Endothelial cell of umbilical vein (primary cell): ENCODE results near the gene LARP6. TPM values are rescaled to one million over a fixed set of nuclear protein-coding genes. Genes with fewer than 3 reads are reported as not detected.

ENCODE experiments used
- BruUV-seq: library from RNA; stranded (reverse); fragments of 400-500 nt; replicated peaks from 2 replicates; lab custom pipeline; 2021; lab: Mats Ljungman, UMichigan
- CTCF ChIA-PET: fragments of 300-600, 350-600 bp; sonication (Branson Sonifier 250); formaldehyde crosslinking; loops from one replicate; lab custom pipeline; 2021; ENCODE audit warnings: antibody characterized with exemption, inconsistent platforms; lab: Charles Lee
- POLR2A ChIA-PET: fragments of 300-600, 350-600 bp; sonication (Branson Sonifier 250); formaldehyde crosslinking; loops from one replicate; lab custom pipeline; 2021; ENCODE audit warnings: antibody characterized with exemption, inconsistent platforms; lab: Charles Lee
- DNase-seq: peaks from one replicate; pipeline ENCODE4 v3.0.0-alpha.2; 2011; ENCODE audit warnings: low read depth, low spot score
- FAIRE-seq: peaks from 2 replicates; lab custom pipeline; 2011; peaks lifted over from hg19 to GRCh38; lab: Jason Lieb, UNC
- H2AFZ ChIP-seq: 2 replicates; pipeline ENCODE4 v1.6.0; 2012; ENCODE audit warnings: low read depth, low read length, control low read depth, inconsistent platforms
- H3K27ac ChIP-seq: 2 replicates; pipeline ENCODE4 v1.5.1; 2011; ENCODE audit warnings: low read depth, mild to moderate bottlenecking, control low read depth, low read length, moderate library complexity; ENCODE audit not compliant: insufficient read depth
- H3K27me3 ChIP-seq, 2 experiments: 2 replicates each; pipeline versions ENCODE4 v1.6.0 to v1.6.1; 2011; ENCODE audit warnings: low read length in 2 of 2, mixed read lengths in 1 of 2; ENCODE audit not compliant: control insufficient read depth in 2 of 2, insufficient read depth in 2 of 2
- H3K36me3 ChIP-seq, 2 experiments: 2 replicates in 1 of 2; 3 replicates in 1 of 2; pipeline ENCODE4 v1.5.1; 2011; ENCODE audit warnings: low read length in 2 of 2, mild to moderate bottlenecking in 1 of 2, moderate library complexity in 1 of 2; ENCODE audit not compliant: control insufficient read depth in 2 of 2, insufficient read depth in 2 of 2; ENCODE audit errors: extremely low read depth in 1 of 2
- H3K4me1 ChIP-seq: 3 replicates; pipeline ENCODE4 v1.5.1; 2011; ENCODE audit warnings: mild to moderate bottlenecking, low read length; ENCODE audit not compliant: control insufficient read depth, insufficient read depth; ENCODE audit errors: extremely low read depth
- H3K4me2 ChIP-seq: 2 replicates; pipeline ENCODE4 v1.6.1; 2011; ENCODE audit warnings: low read length, control low read depth, mixed read lengths; ENCODE audit not compliant: insufficient read depth
- H3K4me3 ChIP-seq, 3 experiments: fragments of 200-600 bp in 1 of 3; sonication (generic), shearing (Covaris generic) in 1 of 3; replicated peaks in 1 of 3; 2 replicates each; pipeline ENCODE4 v1.5.1; 2011 to 2016; ENCODE audit warnings: control low read depth in 3 of 3, low read length in 3 of 3, mild to moderate bottlenecking in 2 of 3, inconsistent platforms in 1 of 3, low read depth in 1 of 3, moderate library complexity in 1 of 3; ENCODE audit not compliant: insufficient read depth in 1 of 3
- H3K79me2 ChIP-seq: 2 replicates; pipeline ENCODE4 v1.6.0; 2012; ENCODE audit warnings: low read length, inconsistent platforms; ENCODE audit not compliant: control insufficient read depth, insufficient read depth
- H3K9ac ChIP-seq: replicated peaks from 2 replicates; pipeline ENCODE3; 2011; ENCODE audit warnings: low read length, control low read depth; ENCODE audit not compliant: insufficient read depth; ENCODE audit errors: extremely low read depth
- H3K9me1 ChIP-seq: replicated peaks from 3 replicates; pipeline ENCODE4 v1.6.0; 2011; ENCODE audit warnings: mild to moderate bottlenecking, low read length; ENCODE audit not compliant: control insufficient read depth, insufficient read depth; ENCODE audit errors: extremely low read depth
- H3K9me3 ChIP-seq: replicated peaks from 2 replicates; pipeline ENCODE4 v1.5.1; 2012; ENCODE audit warnings: low read length, inconsistent platforms; ENCODE audit not compliant: control insufficient read depth, insufficient read depth
- H4K20me1 ChIP-seq: replicated peaks from 2 replicates; pipeline ENCODE3; 2011; ENCODE audit warnings: mild to moderate bottlenecking, low read length; ENCODE audit not compliant: control insufficient read depth, insufficient read depth; ENCODE audit errors: extremely low read depth
- CTCF ChIP-seq, 2 donors: IDR thresholded peaks; 1 replicate in 1 of 2; 2 replicates in 1 of 2; pipeline ENCODE4 v1.5.1; 2011; ENCODE audit warnings: low read length in 2 of 2, mild to moderate bottlenecking in 2 of 2, moderate library complexity in 2 of 2, control low read depth in 1 of 2, inconsistent platforms in 1 of 2, low read depth in 1 of 2; ENCODE audit not compliant: insufficient read depth in 1 of 2; ENCODE audit errors: extremely low read depth in 1 of 2
- EZH2 ChIP-seq: IDR thresholded peaks from 2 replicates; pipeline ENCODE4 v1.6.1; 2012; ENCODE audit warnings: borderline replicate concordance, low read depth, mild to moderate bottlenecking, moderate library complexity, low read length, inconsistent platforms; ENCODE audit not compliant: severe bottlenecking
- FOS ChIP-seq: IDR thresholded peaks from 2 replicates; pipeline ENCODE4 v1.6.1; 2011; ENCODE audit warnings: mild to moderate bottlenecking, low read length, moderate library complexity, borderline replicate concordance; ENCODE audit not compliant: insufficient read depth
- GATA2 ChIP-seq: IDR thresholded peaks from 2 replicates; pipeline ENCODE4 v1.7.0; 2011; ENCODE audit warnings: low read depth, mild to moderate bottlenecking, moderate library complexity, mixed read lengths, low read length; ENCODE audit not compliant: insufficient read length, insufficient read depth
- JUN ChIP-seq: IDR thresholded peaks from 2 replicates; pipeline ENCODE4 v1.6.1; 2011; ENCODE audit warnings: borderline replicate concordance, low read depth; ENCODE audit not compliant: insufficient read length, insufficient read depth
- MAX ChIP-seq: IDR thresholded peaks from 2 replicates; pipeline ENCODE4 v1.6.1; 2011; ENCODE audit not compliant: insufficient read depth, insufficient read length
- MYC ChIP-seq: IDR thresholded peaks from one replicate; pipeline ENCODE4 v1.6.1; 2011; ENCODE audit warnings: mild to moderate bottlenecking, low read depth, low read length
- POLR2A ChIP-seq: IDR thresholded peaks from 2 replicates; pipeline ENCODE4 v1.6.1; 2012; ENCODE audit warnings: low read depth, mild to moderate bottlenecking, control low read depth, low read length
- POLR2AphosphoS5 ChIP-seq: IDR thresholded peaks from 2 replicates; pipeline ENCODE4 v1.6.1; 2012; ENCODE audit warnings: low read depth, mild to moderate bottlenecking, control low read depth, low read length, moderate library complexity; ENCODE audit not compliant: insufficient read depth
- dilution Hi-C: fragments of 300-500 bp; cut with MboI; formaldehyde crosslinking; loops from one replicate; pipeline ENCODE4 v1.15.0; 2019; ENCODE audit warnings: low sequenced_read_pairs; ENCODE audit not compliant: extremely low pct_ligation_motif_present
- intact Hi-C: fragments of 100-400 bp; cut with micrococcal nuclease; formaldehyde crosslinking; loops from one replicate; pipeline ENCODE4 v1.10.0; 2022
- polyA plus RNA-seq, 4 experiments: library from polyadenylated mRNA; depleted of rRNA in 3 of 4; stranded (reverse) in 3 of 4; unstranded in 1 of 4; fragments of >200 nt; gene quantifications; 2 replicates each; pipeline versions ENCODE4 v1.2.1 to v1.2.3, GENCODE V29; 2011 to 2012; ENCODE audit warnings: missing spikeins in 1 of 4
- total RNA-seq: library from RNA; stranded (reverse); gene quantifications from 2 replicates; pipeline ENCODE4 v1.2.3, GENCODE V29; 2021

LARP6 gene
- total and polyA plus RNA-seq, 2 donors (not counting 3 experiments of a cell fraction or from before 2014, with no cell fraction given): 16.9 to 56.2 TPM

DNA sequence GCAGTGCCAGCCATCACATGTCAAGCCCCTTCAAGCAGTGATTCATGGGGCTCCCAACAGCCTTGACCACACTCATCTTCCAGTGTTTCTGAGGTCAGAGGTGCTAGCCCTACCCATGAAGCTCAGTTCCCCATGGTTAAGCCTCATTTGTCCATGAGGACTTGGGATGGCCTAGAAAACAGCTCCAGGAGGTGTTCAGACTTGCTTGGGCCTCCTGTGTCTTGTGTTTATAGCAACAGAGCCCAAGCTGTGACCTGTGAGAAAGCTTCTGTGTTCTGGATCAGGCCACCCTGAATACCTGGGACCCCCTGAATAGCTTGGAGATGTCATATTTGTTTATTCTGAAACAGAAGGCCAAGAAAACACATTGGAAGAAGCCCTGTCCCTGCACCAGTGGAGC, 36.7 kb downstream of the LARP6 start:
- TF ChIP-seq JUN (no peak), MYC (no peak), POLR2A (no peak), POLR2AphosphoS5 (no peak), MAX (no peak), GATA2 (no peak), EZH2 (no peak), FOS (no peak)
- no peaks in the 10 kb centered on the region for H4K20me1 ChIP-seq
- no peaks in the 10 kb centered on the region for H3K27me3 ChIP-seq
- no peaks in the 10 kb centered on the region for H3K4me1 ChIP-seq
- H3K36me3 ChIP-seq: no peaks in the 10 kb centered on the region
- no peak overlapping the region for H3K9ac ChIP-seq
- no peaks in the 10 kb centered on the region for H3K79me2 ChIP-seq
- dilution Hi-C loops (no loop called here), intact Hi-C loops (no loop called here)
- POLR2A ChIA-PET: no interaction called here
- H3K4me2 ChIP-seq: no peak overlapping the region
- FAIRE-seq: no peak
- CTCF ChIA-PET: interaction anchor here (1.0 to 1.5 kb wide), 4 partner anchors 56 to 248 kb away, joined by 3 to 8 read pairs (median 6); no protein-coding TSS in a partner anchor
- no peak for DNase-seq
- no peak overlapping the region for H3K4me3 ChIP-seq
- BruUV-seq: no TSS peak
- no peaks in the 10 kb centered on the region for H3K9me3 ChIP-seq
- H3K9me1 ChIP-seq: no peaks in the 10 kb centered on the region
- no peak overlapping the region for H2AFZ ChIP-seq
- H3K27ac ChIP-seq: no peak overlapping the region

- BruUV-seq: no TSS peak
- TF ChIP-seq MAX (no peak), JUN (no peak), MYC (no peak), POLR2AphosphoS5 (no peak), CTCF (IDR thresholded peaks at IDR 0.05; ENCODE audit: extremely low read depth in 1 of 2, insufficient read depth in 1 of 2, low read depth in 1 of 2, low read length in 2 of 2) (no peak), FOS (no peak), EZH2 (no peak), GATA2 (no peak), POLR2A (no peak)
- H3K36me3 ChIP-seq: no peaks in the 10 kb centered on the region
- H3K27me3 ChIP-seq: no peaks in the 10 kb centered on the region
- no peak for DNase-seq
- no peaks in the 10 kb centered on the region for H3K9me3 ChIP-seq
- no peak overlapping the region for H2AFZ ChIP-seq
- intact Hi-C loops (no loop called here), dilution Hi-C loops (no loop called here)
- H3K27ac ChIP-seq: no peak overlapping the region
- no peaks in the 10 kb centered on the region for H3K79me2 ChIP-seq
- no peaks in the 10 kb centered on the region for H3K9me1 ChIP-seq
- H3K4me2 ChIP-seq: no peak overlapping the region
- ChIA-PET POLR2A (no interaction called here), CTCF (interaction anchor here (0.6 to 2.6 kb wide), 2 partner anchors 10 to 59 kb away, joined by 3 to 11 read pairs; no protein-coding TSS in a partner anchor)
- peaks cover 9% of the 10 kb centered on the region for H3K4me1 ChIP-seq
- H3K4me3 ChIP-seq: no peak overlapping the region
- no peaks in the 10 kb centered on the region for H4K20me1 ChIP-seq
- no peak overlapping the region for H3K9ac ChIP-seq
- FAIRE-seq: no peak
Measured at GRCh38 chr15:70815604-70816003, 38.4 kb downstream of the LARP6 start.
